DMS53 treated with DMSO at 0.1 percent for 48 hours (cell line): ENCODE results near the gene WBP1.
A peak's percentile ranks its signal among the peaks of the same experiment; 100 is the strongest.
"Not testable (repeated sequence)": the region's sequence is repeated elsewhere in the genome, so short reads cannot be mapped to it uniquely, and the experiment has no call there.

ENCODE experiments used
- DNase-seq: peaks from one replicate; lab custom pipeline; 2025; ENCODE audit not compliant: unreplicated experiment; lab: John Stamatoyannopoulos, UW

The WBP1 gene

GRCh38 chr2:74481961-74482800 lies 23.9 kb downstream of the WBP1 start:
- no peak for DNase-seq

GRCh38 chr2:74482801-74483674 lies 24.8 kb downstream of the WBP1 start, which contains the start of the genes CCDC142 and TTC31:
TSS of gene CCDC142 (minus strand) at chr2:74482998. CDS start at chr2:74482837, 161 bp downstream.
TSS of gene TTC31 (plus strand) at chr2:74483081. CDS start at chr2:74483096, 15 bp downstream.
- peak; percentile 95 for DNase-seq

- DNase-seq, result not testable (repeated sequence)
These were observed 25.5 kb downstream of the WBP1 start for GRCh38 chr2:74483675-74484164.

- no peak for DNase-seq
These were observed 27.9 kb downstream of the WBP1 start for GRCh38 chr2:74486141-74486540.

GRCh38 chr2:74488643-74489481 lies 30.6 kb downstream of the WBP1 start:
- no peak for DNase-seq

GRCh38 chr2:74489906-74490305 lies 31.7 kb downstream of the WBP1 start:
- no peak for DNase-seq

GRCh38 chr2:74491648-74492544 lies 33.7 kb downstream of the WBP1 start:
- no peak for DNase-seq

- DNase-seq, result no peak
These were observed 35.3 kb downstream of the WBP1 start for GRCh38 chr2:74493546-74493945.

- no peak for DNase-seq
These were observed 37.2 kb downstream of the WBP1 start for GRCh38 chr2:74495440-74495839.

GRCh38 chr2:74496997-74497776 lies 38.9 kb downstream of the WBP1 start:
- DNase-seq, result no peak

- peak; percentile 59 for DNase-seq
These were observed 39.7 kb downstream of the WBP1 start for GRCh38 chr2:74497777-74498499.

GRCh38 chr2:74498500-74499266 lies 40.4 kb downstream of the WBP1 start:
- no peak for DNase-seq

GRCh38 chr2:74499267-74499939 lies 41.2 kb downstream of the WBP1 start, which contains the start of gene LBX2:
TSS of gene LBX2 (minus strand) at chr2:74499603. CDS start at chr2:74499537, 66 bp downstream.
- DNase-seq, result no peak

- DNase-seq, result no peak
These were observed 41.8 kb downstream of the WBP1 start for GRCh38 chr2:74499940-74500577.

GRCh38 chr2:74500578-74500946 lies 42.3 kb downstream of the WBP1 start:
- no peak for DNase-seq

- no peak for DNase-seq
These were observed 43.3 kb downstream of the WBP1 start for GRCh38 chr2:74501335-74502071.
